Astrocyte of the cerebellum (primary cell): ENCODE results near the gene STAMBPL1.
A peak's percentile ranks its signal among the peaks of the same experiment; 100 is the strongest.

Source experiments
- DNase-seq: peaks from one replicate; pipeline ENCODE4 v3.0.0-alpha.2; 2011; ENCODE audit warnings: low read depth
- H3K4me3 ChIP-seq: 2 replicates; pipeline ENCODE4 v1.5.1; 2011; ENCODE audit warnings: mild to moderate bottlenecking, low read depth, low read length, moderate library complexity
- CTCF ChIP-seq: IDR thresholded peaks from 2 replicates; pipeline ENCODE4 v1.5.1; 2012; ENCODE audit warnings: low read length, low read depth, moderate library complexity, mild to moderate bottlenecking; ENCODE audit errors: missing control alignments
- in situ Hi-C: cut with HindIII; loops from 2 replicates; pipeline ENCODE4 v1.10.0; 2017; ENCODE audit warnings: low sequenced_read_pairs

The STAMBPL1 gene

GRCh38 chr10:88841316-88842111 is 38.5 kb upstream of the STAMBPL1 start:
- no peak overlapping the region for H3K4me3 ChIP-seq
- in situ Hi-C loops = loop anchor here (5.0 kb wide), 1 partner anchor 49 kb away; no protein-coding TSS in a partner anchor
- TF ChIP-seq CTCF = no peak
- no peak for DNase-seq

DNA sequence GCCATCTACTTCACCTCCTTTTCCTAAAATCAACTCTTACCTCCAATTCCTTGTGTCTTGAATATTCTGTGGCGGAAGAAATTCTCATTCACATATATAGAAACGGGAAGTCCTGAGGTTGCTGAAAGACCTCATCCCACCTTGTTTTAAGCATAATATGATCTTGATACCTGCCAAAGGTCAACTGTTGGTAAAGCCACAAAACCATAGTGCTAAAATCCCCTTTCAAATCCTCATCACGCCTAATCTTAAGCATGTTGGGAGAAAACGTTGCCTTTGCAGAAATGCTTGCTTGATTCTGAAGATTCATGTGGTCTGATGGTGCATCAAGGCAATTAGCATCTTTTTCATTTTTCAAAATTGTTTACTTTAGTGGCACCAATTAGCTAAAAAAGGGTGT is 36.9 kb upstream of the STAMBPL1 start:
- no peak overlapping the region for H3K4me3 ChIP-seq
- in situ Hi-C loops = loop anchor here (5.0 kb wide), 1 partner anchor 51 kb away; no protein-coding TSS in a partner anchor
- no peak for DNase-seq
- TF ChIP-seq CTCF = no peak

DNA sequence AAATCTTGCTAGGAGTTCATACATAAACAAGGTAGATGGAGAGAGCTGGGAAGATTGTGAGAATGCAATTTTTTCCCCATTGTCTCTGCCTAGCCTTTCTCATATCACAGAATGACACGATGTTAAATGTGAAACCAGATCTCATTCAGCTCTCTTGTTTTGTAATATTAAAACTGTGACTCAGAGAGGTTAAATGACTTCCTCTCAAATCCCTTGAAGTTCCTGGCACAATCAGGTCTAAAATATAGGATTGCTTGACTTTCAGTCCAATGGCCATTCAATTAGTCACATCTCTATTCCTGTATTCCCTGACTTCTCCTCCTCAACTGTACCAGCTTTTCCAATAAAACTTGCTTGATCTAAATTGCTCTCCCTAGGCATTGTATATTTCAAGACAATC is 31.5 kb upstream of the STAMBPL1 start:
- in situ Hi-C loops = loop anchor here (5.0 kb wide), 1 partner anchor 359 kb away; the partner anchor contains the start of gene CH25H
- no peak overlapping the region for H3K4me3 ChIP-seq
- TF ChIP-seq CTCF = no peak
- DNase-seq = peak; percentile 45

DNA sequence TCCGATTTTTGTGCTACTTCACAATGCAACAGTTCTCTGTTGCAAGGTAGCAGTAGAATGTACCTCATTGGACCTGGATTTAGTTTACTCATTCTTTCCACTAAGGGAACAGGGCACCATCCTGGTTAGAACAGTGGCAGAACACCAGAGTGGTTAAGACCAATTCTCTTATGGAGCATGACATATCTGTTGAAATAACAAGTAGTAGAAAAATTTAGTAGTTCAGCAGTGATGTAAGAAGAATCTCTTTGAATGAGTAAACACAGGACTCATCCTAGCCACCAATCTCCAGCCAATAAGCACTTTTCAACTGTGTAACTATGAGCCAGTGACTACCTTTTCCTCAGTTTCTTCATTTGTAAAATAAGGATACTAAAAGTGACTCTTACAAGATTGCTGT is 30.8 kb upstream of the STAMBPL1 start:
- no peak for TF ChIP-seq CTCF
- DNase-seq = peak; percentile 53
- H3K4me3 ChIP-seq = no peak overlapping the region
- in situ Hi-C loops = loop anchor here (5.0 kb wide), 1 partner anchor 358 kb away; the partner anchor contains the start of gene CH25H

GRCh38 chr10:88850712-88851111 is 29.3 kb upstream of the STAMBPL1 start:
- TF ChIP-seq CTCF = no peak
- in situ Hi-C loops = no loop called here
- H3K4me3 ChIP-seq = no peak overlapping the region
- DNase-seq = no peak

DNA sequence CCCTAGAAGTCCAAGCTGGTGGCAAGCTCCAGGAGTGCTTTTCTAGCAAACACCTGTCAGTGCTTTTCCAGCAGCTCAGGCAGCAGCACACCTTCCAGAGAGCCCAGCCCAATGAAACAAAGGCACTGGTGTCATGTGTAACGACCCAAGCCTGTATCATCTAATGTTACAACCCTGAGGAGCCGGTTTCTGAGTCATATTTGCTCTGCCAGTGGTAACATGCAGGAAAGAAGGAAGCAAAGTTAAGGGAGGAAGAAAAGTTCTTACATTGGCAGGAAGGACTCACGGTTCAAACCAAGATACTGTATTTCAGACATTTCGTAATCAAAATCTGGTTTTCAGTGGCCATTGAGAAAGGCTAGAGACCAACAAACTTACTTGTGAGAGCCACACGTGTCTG is 28.3 kb upstream of the STAMBPL1 start, which contains the start of gene ANKRD22:
TSS of gene ANKRD22 (minus strand) at position 139 of the 400 bp plus-strand sequence. CDS start 237 bp downstream, outside the sequence.
- no peak for TF ChIP-seq CTCF
- in situ Hi-C loops = no loop called here
- H3K4me3 ChIP-seq = no peak within 1 kb of the TSS
- DNase-seq = no peak
